RWPE2 (cell line): ENCODE results near the gene ACE2.

Experiments
- ATAC-seq: fragments of 200-7000 bp; cut with Tn5 transposase; 3 replicates; pipeline ENCODE4 v1.9.1; 2021; ENCODE audit warnings: low read depth
- DNase-seq: peaks from one replicate; pipeline ENCODE4 v3.0.0-alpha.2; 2020; ENCODE audit warnings: low spot score
- H3K27ac ChIP-seq: fragments of 450-650 bp; 2 replicates; pipeline ENCODE4 v1.5.1; 2017; ENCODE audit warnings: mild to moderate bottlenecking; ENCODE audit not compliant: poor library complexity, severe bottlenecking
- H3K27me3 ChIP-seq: fragments of 250-450 bp; sonication (Bioruptor Pico); 2 replicates; pipeline ENCODE4 v1.5.1; 2021; ENCODE audit warnings: mild to moderate bottlenecking, moderate library complexity; ENCODE audit not compliant: insufficient read depth, poor library complexity, severe bottlenecking
- H3K36me3 ChIP-seq: fragments of 250-450 bp; sonication (Bioruptor Pico); 2 replicates; pipeline ENCODE4 v1.5.1; 2020; ENCODE audit warnings: low read depth, mild to moderate bottlenecking, moderate library complexity
- H3K4me1 ChIP-seq: fragments of 250-450 bp; sonication (Bioruptor Pico); 2 replicates; pipeline ENCODE4 v1.5.1; 2021; ENCODE audit warnings: mild to moderate bottlenecking, moderate library complexity; ENCODE audit not compliant: insufficient read depth, poor library complexity, severe bottlenecking
- H3K4me3 ChIP-seq: fragments of 250-450 bp; sonication (Bioruptor Pico); 2 replicates; pipeline ENCODE4 v1.5.1; 2021; ENCODE audit warnings: mild to moderate bottlenecking, moderate library complexity; ENCODE audit not compliant: severe bottlenecking
- H3K9me3 ChIP-seq: fragments of 250-450 bp; sonication (Bioruptor Pico); 2 replicates; pipeline ENCODE4 v1.5.1; 2021; ENCODE audit warnings: mild to moderate bottlenecking, moderate library complexity; ENCODE audit not compliant: severe bottlenecking
- CTCF ChIP-seq: fragments of 450-650 bp; IDR thresholded peaks from one replicate; pipeline ENCODE4 v1.5.1; 2017; ENCODE audit warnings: mild to moderate bottlenecking, moderate library complexity; ENCODE audit not compliant: poor library complexity, severe bottlenecking

ACE2 gene

GRCh38 chrX:15547356-15547755 lies 53.4 kb downstream of the ACE2 start:
- ATAC-seq (no peak), DNase-seq (no peak)
- no peaks in the 10 kb centered on the region for H3K4me1 ChIP-seq
- H3K4me3 ChIP-seq, result no peak overlapping the region
- H3K9me3 ChIP-seq, result no peaks in the 10 kb centered on the region
- no peak for TF ChIP-seq CTCF
- H3K27me3 ChIP-seq, result no peaks in the 10 kb centered on the region
- no peak overlapping the region for H3K27ac ChIP-seq
- H3K36me3 ChIP-seq, result no peaks in the 10 kb centered on the region

GRCh38 chrX:15546745-15547144 lies 54.0 kb downstream of the ACE2 start:
- no peaks in the 10 kb centered on the region for H3K27me3 ChIP-seq
- ATAC-seq, result no peak

GRCh38 chrX:15530318-15530717 lies 70.4 kb downstream of the ACE2 start:
- Histone ChIP-seq H3K4me3 (no peak overlapping the region), H3K27ac (no peak overlapping the region), H3K4me1 (no peaks in the 10 kb centered on the region), H3K36me3 (no peaks in the 10 kb centered on the region), H3K27me3 (no peaks in the 10 kb centered on the region), H3K9me3 (no peaks in the 10 kb centered on the region)
- DNase-seq (no peak), ATAC-seq (no peak)
- no peak for TF ChIP-seq CTCF

More at GRCh38 chrX:15546745-15547144, 54.0 kb downstream of the ACE2 start:
- DNase-seq, result no peak
- no peak for TF ChIP-seq CTCF
- Histone ChIP-seq H3K4me3 (no peak overlapping the region), H3K36me3 (no peaks in the 10 kb centered on the region), H3K27ac (no peak overlapping the region), H3K4me1 (no peaks in the 10 kb centered on the region), H3K9me3 (no peaks in the 10 kb centered on the region)

GRCh38 chrX:15529165-15529564 lies 71.6 kb downstream of the ACE2 start:
- no peak for TF ChIP-seq CTCF
- Histone ChIP-seq H3K27me3 (no peaks in the 10 kb centered on the region), H3K36me3 (no peaks in the 10 kb centered on the region), H3K4me3 (no peak overlapping the region), H3K4me1 (no peaks in the 10 kb centered on the region), H3K27ac (no peak overlapping the region), H3K9me3 (no peaks in the 10 kb centered on the region)
- ATAC-seq, result no peak
- no peak for DNase-seq

- no peak for DNase-seq
- no peak for TF ChIP-seq CTCF
- Histone ChIP-seq H3K4me3 (no peak overlapping the region), H3K36me3 (no peaks in the 10 kb centered on the region), H3K27me3 (no peaks in the 10 kb centered on the region), H3K4me1 (no peaks in the 10 kb centered on the region), H3K9me3 (no peaks in the 10 kb centered on the region), H3K27ac (no peak overlapping the region)
- no peak for ATAC-seq
These were observed 74.9 kb downstream of the ACE2 start for GRCh38 chrX:15525664-15526416.
